MCF 10A (cell line): ENCODE data around the gene AP3S2. TPM values are rescaled to one million over a fixed set of nuclear protein-coding genes. Genes with fewer than 3 reads are reported as not detected.

Experiments
- BruUV-seq: library from RNA; stranded (reverse); fragments of 400-500 nt; replicated peaks from 2 replicates; lab custom pipeline; 2021; lab: Mats Ljungman, UMichigan
- CTCF ChIA-PET: fragments of 300-600 bp; sonication (Branson Sonifier 250); formaldehyde crosslinking; extraction: SDS; loops from one replicate; lab custom pipeline; 2021; ENCODE audit warnings: antibody characterized with exemption, inconsistent platforms; lab: Yijun Ruan, JAX
- POLR2A ChIA-PET: fragments of 300-600, 350-650 bp; sonication (Branson Sonifier 250); formaldehyde crosslinking; extraction: SDS; loops from one replicate; lab custom pipeline; 2020; ENCODE audit warnings: antibody characterized with exemption, inconsistent platforms; lab: Yijun Ruan, JAX
- DNase-seq: peaks from one replicate; pipeline ENCODE4 v3.0.0-alpha.2; 2018; ENCODE audit not compliant: unreplicated experiment
- H3K27ac Mint-ChIP-seq: one replicate; pipeline ENCODE4 v1.8.0; 2022; ENCODE audit warnings: mild to moderate bottlenecking, low read depth, mixed read lengths; ENCODE audit not compliant: unreplicated experiment
- H3K27me3 Mint-ChIP-seq: one replicate; pipeline ENCODE4 v1.8.0; 2022; ENCODE audit warnings: mixed read lengths; ENCODE audit not compliant: insufficient read depth, unreplicated experiment
- H3K36me3 Mint-ChIP-seq: one replicate; pipeline ENCODE4 v1.8.0; 2022; ENCODE audit warnings: mild to moderate bottlenecking, moderate library complexity, mixed read lengths; ENCODE audit not compliant: insufficient read depth, unreplicated experiment
- H3K4me1 Mint-ChIP-seq: one replicate; pipeline ENCODE4 v1.8.0; 2022; ENCODE audit warnings: mixed read lengths; ENCODE audit not compliant: insufficient read depth, unreplicated experiment
- H3K4me3 Mint-ChIP-seq: one replicate; pipeline ENCODE4 v1.8.0; 2022; ENCODE audit warnings: mild to moderate bottlenecking, moderate library complexity, mixed read lengths; ENCODE audit not compliant: unreplicated experiment
- H3K9me3 Mint-ChIP-seq: one replicate; pipeline ENCODE4 v1.8.0; 2022; ENCODE audit warnings: mixed read lengths; ENCODE audit not compliant: unreplicated experiment
- CTCF ChIP-seq: fragments of 200-600 bp; IDR thresholded peaks from one replicate; pipeline ENCODE4 v1.8.0; 2022; ENCODE audit warnings: antibody characterized with exemption, mild to moderate bottlenecking; ENCODE audit not compliant: unreplicated experiment
- intact Hi-C: fragments of 100-400 bp; cut with micrococcal nuclease; formaldehyde crosslinking; loops from 2 replicates; pipeline ENCODE4 v1.14.1; 2022
- total RNA-seq: library from RNA; stranded (reverse); gene quantifications from 2 replicates; pipeline ENCODE4 v1.2.3, GENCODE V29; 2022

The AP3S2 gene
- total RNA-seq, 1 experiment from 2014 or later = 38.4 TPM

- TF ChIP-seq CTCF = no peak
- no peaks in the 10 kb centered on the region for H3K4me1 Mint-ChIP-seq
- no TSS peak for BruUV-seq
- no peak for DNase-seq
- no peak overlapping the region for H3K4me3 Mint-ChIP-seq
- H3K36me3 Mint-ChIP-seq = peaks cover 15% of the 10 kb centered on the region
- no peak overlapping the region for H3K27ac Mint-ChIP-seq
- H3K27me3 Mint-ChIP-seq = no peaks in the 10 kb centered on the region
- intact Hi-C loops = loop anchor here (5.0 kb wide), 1 partner anchor 333 kb away; the partner anchor contains the start of genes CIB1 and GDPGP1
- CTCF ChIA-PET = interaction anchor here (0.6 to 5.9 kb wide), 22 partner anchors 8 to 339 kb away, joined by 3 to 100 read pairs (median 5); no protein-coding TSS in a partner anchor
- no peaks in the 10 kb centered on the region for H3K9me3 Mint-ChIP-seq
- POLR2A ChIA-PET = interaction anchor here (0.8 to 3.8 kb wide), 7 partner anchors 13 to 187 kb away, joined by 4 to 21 read pairs (median 7); partner anchors contain the start of gene ARPIN
Measured at GRCh38 chr15:89899295-89899945, 5.6 kb upstream of the AP3S2 start.

- intact Hi-C loops = loop anchor here (1.0 to 5.0 kb wide), 4 partner anchors 73 to 334 kb away; partner anchors contain the start of genes CIB1 and GDPGP1
- ChIA-PET CTCF (interaction anchor here (0.5 to 5.9 kb wide), 45 partner anchors 9 to 865 kb away, joined by 3 to 100 read pairs (median 3); no protein-coding TSS in a partner anchor), POLR2A (interaction anchor here (0.9 to 3.8 kb wide), 9 partner anchors 14 to 200 kb away, joined by 3 to 21 read pairs (median 5); partner anchors contain the start of gene ARPIN)
- Mint-ChIP-seq H3K36me3 (peaks cover 19% of the 10 kb centered on the region), H3K27me3 (no peaks in the 10 kb centered on the region), H3K4me3 (no peak overlapping the region), H3K4me1 (no peaks in the 10 kb centered on the region), H3K27ac (no peak overlapping the region), H3K9me3 (no peaks in the 10 kb centered on the region)
- DNase-seq = peak; percentile 78
- TF ChIP-seq CTCF = peak; percentile 95
- no TSS peak for BruUV-seq
Measured at GRCh38 chr15:89898614-89899294, 5.0 kb upstream of the AP3S2 start.

- TF ChIP-seq CTCF = no peak
- CTCF ChIA-PET = interaction anchor here (0.5 to 5.9 kb wide), 44 partner anchors 8 to 865 kb away, joined by 3 to 100 read pairs (median 3); no protein-coding TSS in a partner anchor
- intact Hi-C loops = loop anchor here (1.0 to 5.0 kb wide), 4 partner anchors 73 to 334 kb away; partner anchors contain the start of genes CIB1 and GDPGP1
- Mint-ChIP-seq H3K4me3 (no peak overlapping the region), H3K4me1 (no peaks in the 10 kb centered on the region), H3K36me3 (peaks cover 25% of the 10 kb centered on the region), H3K27me3 (no peaks in the 10 kb centered on the region), H3K9me3 (no peaks in the 10 kb centered on the region), H3K27ac (no peak overlapping the region)
- DNase-seq = no peak
- POLR2A ChIA-PET = interaction anchor here (0.9 to 3.8 kb wide), 8 partner anchors 15 to 200 kb away, joined by 3 to 21 read pairs (median 6); partner anchors contain the start of gene ARPIN
- BruUV-seq = no TSS peak
Measured at GRCh38 chr15:89898146-89898545, 4.4 kb upstream of the AP3S2 start.
